Stimulated activated CD4-positive, alpha-beta T cell treated with anti-CD3 and anti-CD28 coated beads, TNF-alpha, amount 100 ng/mL, for 48 hours (primary cell): ENCODE data around the gene RMDN2.
"Not testable (repeated sequence)": the region's sequence is repeated elsewhere in the genome, so short reads cannot be mapped to it uniquely, and the experiment has no call there.

Source experiments
- DNase-seq, 3 donors: peaks; one replicate each; pipeline ENCODE4 v3.0.0-alpha.2; 2020; ENCODE audit warnings: low read depth in 3 of 3

Gene RMDN2

GRCh38 chr2:37934591-37935513 lies 9.8 kb downstream of the RMDN2 start:
- no peak for DNase-seq

GRCh38 chr2:37937568-37937967 lies 12.5 kb downstream of the RMDN2 start:
- not testable (repeated sequence) for DNase-seq

GRCh38 chr2:37941267-37941666 lies 16.2 kb downstream of the RMDN2 start:
- not testable (repeated sequence) for DNase-seq

GRCh38 chr2:37944268-37944667 lies 19.2 kb downstream of the RMDN2 start:
- no peak for DNase-seq

- DNase-seq = no peak
Observed at GRCh38 chr2:37947306-37947705, 22.2 kb downstream of the RMDN2 start.

- DNase-seq = not testable (repeated sequence)
Observed at GRCh38 chr2:37962018-37962739, 37.1 kb downstream of the RMDN2 start.

GRCh38 chr2:37962740-37963121 lies 37.6 kb downstream of the RMDN2 start:
- not testable (repeated sequence) for DNase-seq

- not testable (repeated sequence) for DNase-seq
Observed at GRCh38 chr2:37963901-37964300, 38.8 kb downstream of the RMDN2 start.

- DNase-seq = no peak
Observed at GRCh38 chr2:37966326-37966725, 41.2 kb downstream of the RMDN2 start.

GRCh38 chr2:37969731-37970130 lies 44.6 kb downstream of the RMDN2 start:
- no peak for DNase-seq

GRCh38 chr2:37971971-37972370 lies 46.9 kb downstream of the RMDN2 start:
- DNase-seq = no peak

- no peak for DNase-seq
Observed at GRCh38 chr2:37973615-37974353, 48.7 kb downstream of the RMDN2 start.

- no peak for DNase-seq
Observed at GRCh38 chr2:37975808-37976207, 50.7 kb downstream of the RMDN2 start.

GRCh38 chr2:37976411-37976810 lies 51.3 kb downstream of the RMDN2 start:
- no peak for DNase-seq

GRCh38 chr2:37982147-37982582 lies 57.1 kb downstream of the RMDN2 start:
- DNase-seq = peak; percentile 5 to 51 (median 20)

GRCh38 chr2:37982847-37983246 lies 57.8 kb downstream of the RMDN2 start:
- DNase-seq = no peak

- DNase-seq = no peak
Observed at GRCh38 chr2:37983719-37984118, 58.6 kb downstream of the RMDN2 start.

GRCh38 chr2:37984176-37984575 lies 59.1 kb downstream of the RMDN2 start:
- DNase-seq = no peak

- DNase-seq = no peak
Observed at GRCh38 chr2:37984589-37984988, 59.5 kb downstream of the RMDN2 start.

GRCh38 chr2:37985333-37985732 lies 60.2 kb downstream of the RMDN2 start:
- DNase-seq = no peak

- no peak for DNase-seq
Observed at GRCh38 chr2:37987098-37987775, 62.1 kb downstream of the RMDN2 start.

- no peak for DNase-seq
Observed at GRCh38 chr2:37992601-37993000, 67.5 kb downstream of the RMDN2 start.
